Brain pericyte (primary cell): ENCODE measurements around the gene CELA3A.
"Not testable (repeated sequence)": the region's sequence is repeated elsewhere in the genome, so short reads cannot be mapped to it uniquely, and the experiment has no call there.

ENCODE experiments used
- DNase-seq: peaks from one replicate; pipeline ENCODE4 v3.0.0-alpha.2; 2012; ENCODE audit warnings: low read depth, low spot score

CELA3A gene

GRCh38 chr1:22018583-22019559 lies 17.4 kb downstream of the CELA3A start:
- peak; percentile 64 for DNase-seq

GRCh38 chr1:22021061-22021460 lies 19.6 kb downstream of the CELA3A start:
- DNase-seq = no peak

GRCh38 chr1:22024485-22025367 lies 23.3 kb downstream of the CELA3A start:
- DNase-seq = peak; percentile 68

GRCh38 chr1:22025368-22026155 lies 24.1 kb downstream of the CELA3A start:
- peak; percentile 59 for DNase-seq

GRCh38 chr1:22026924-22027289 lies 25.4 kb downstream of the CELA3A start:
- DNase-seq = no peak

GRCh38 chr1:22030057-22030456 lies 28.6 kb downstream of the CELA3A start:
- no peak for DNase-seq

GRCh38 chr1:22030473-22030872 lies 29.0 kb downstream of the CELA3A start:
- DNase-seq = no peak

- no peak for DNase-seq
These were observed 29.9 kb downstream of the CELA3A start for GRCh38 chr1:22031214-22031962.

- not testable (repeated sequence) for DNase-seq
These were observed 33.4 kb downstream of the CELA3A start for GRCh38 chr1:22034834-22035233.

- DNase-seq = no peak
These were observed 36.1 kb downstream of the CELA3A start for GRCh38 chr1:22037520-22037919.

GRCh38 chr1:22038036-22038435 lies 36.6 kb downstream of the CELA3A start:
- no peak for DNase-seq

GRCh38 chr1:22039594-22040285 lies 38.3 kb downstream of the CELA3A start:
- no peak for DNase-seq

GRCh38 chr1:22040286-22040623 lies 38.8 kb downstream of the CELA3A start:
- DNase-seq = no peak

GRCh38 chr1:22041505-22041904 lies 40.0 kb downstream of the CELA3A start:
- no peak for DNase-seq

GRCh38 chr1:22043198-22043769 lies 41.8 kb downstream of the CELA3A start:
- no peak for DNase-seq

- no peak for DNase-seq
These were observed 43.4 kb downstream of the CELA3A start for GRCh38 chr1:22044690-22045420.

GRCh38 chr1:22045604-22046228 lies 44.3 kb downstream of the CELA3A start:
- no peak for DNase-seq

GRCh38 chr1:22048351-22049192 lies 47.1 kb downstream of the CELA3A start:
- DNase-seq = no peak
